Cardiac muscle cell (in vitro differentiated cells and primary cell): ENCODE measurements around the gene DNAJA1. TPM values are rescaled to one million over a fixed set of nuclear protein-coding genes. Genes with fewer than 3 reads are reported as not detected.
"Not testable (repeated sequence)": the region's sequence is repeated elsewhere in the genome, so short reads cannot be mapped to it uniquely, and the experiment has no call there.

Experiments
- DNase-seq, 2 donors: peaks; one replicate each; pipeline versions ENCODE4 v3.0.0 to v3.0.0-alpha.2; 2010 to 2017; ENCODE audit warnings: low read depth in 1 of 2, low spot score in 1 of 2
- H3K27ac ChIP-seq: fragments of 200-600 bp; sonication (generic); 2 replicates; pipeline ENCODE4 v1.5.1; 2016
- H3K27me3 ChIP-seq: fragments of 200-600 bp; sonication (generic); 2 replicates; pipeline ENCODE4 v1.6.0; 2016; ENCODE audit warnings: control low read depth
- H3K36me3 ChIP-seq: fragments of 200-600 bp; sonication (generic); 2 replicates; pipeline ENCODE4 v1.5.1; 2016; ENCODE audit warnings: control low read depth
- H3K4me1 ChIP-seq: fragments of 200-600 bp; sonication (generic); 2 replicates; pipeline ENCODE4 v1.8.1; 2017; ENCODE audit warnings: low read depth, mild to moderate bottlenecking, mixed run types
- H3K4me3 ChIP-seq: fragments of 200-600 bp; sonication (generic); 2 replicates; pipeline ENCODE4 v1.5.1; 2016; ENCODE audit warnings: mild to moderate bottlenecking
- H3K9me3 ChIP-seq: fragments of 200-600 bp; sonication (generic); 2 replicates; pipeline ENCODE4 v1.5.1; 2017; ENCODE audit warnings: low read depth, mild to moderate bottlenecking, control low read depth
- polyA plus RNA-seq: library from polyadenylated mRNA; unstranded; fragments of >200 nt; fragmentation: Nextera tagmentation; extraction: Ambion mirVana; gene quantifications from 2 replicates; pipeline ENCODE4 v1.2.1, GENCODE V29; 2016
- total RNA-seq: library from RNA; depleted of rRNA; stranded (reverse); fragments of >200 nt; gene quantifications from 2 replicates; pipeline ENCODE4 v1.2.3, GENCODE V29; 2016
- TF ChIP-seq, protein P1 (sequence below): IDR thresholded peaks from 2 replicates; pipeline ENCODE4 v1.5.1; 2012; ENCODE audit warnings: low read depth, mild to moderate bottlenecking, low read length

The DNAJA1 gene
- total and polyA plus RNA-seq, 2 experiments from 2014 or later: 96.1 to 202 TPM

DNA sequence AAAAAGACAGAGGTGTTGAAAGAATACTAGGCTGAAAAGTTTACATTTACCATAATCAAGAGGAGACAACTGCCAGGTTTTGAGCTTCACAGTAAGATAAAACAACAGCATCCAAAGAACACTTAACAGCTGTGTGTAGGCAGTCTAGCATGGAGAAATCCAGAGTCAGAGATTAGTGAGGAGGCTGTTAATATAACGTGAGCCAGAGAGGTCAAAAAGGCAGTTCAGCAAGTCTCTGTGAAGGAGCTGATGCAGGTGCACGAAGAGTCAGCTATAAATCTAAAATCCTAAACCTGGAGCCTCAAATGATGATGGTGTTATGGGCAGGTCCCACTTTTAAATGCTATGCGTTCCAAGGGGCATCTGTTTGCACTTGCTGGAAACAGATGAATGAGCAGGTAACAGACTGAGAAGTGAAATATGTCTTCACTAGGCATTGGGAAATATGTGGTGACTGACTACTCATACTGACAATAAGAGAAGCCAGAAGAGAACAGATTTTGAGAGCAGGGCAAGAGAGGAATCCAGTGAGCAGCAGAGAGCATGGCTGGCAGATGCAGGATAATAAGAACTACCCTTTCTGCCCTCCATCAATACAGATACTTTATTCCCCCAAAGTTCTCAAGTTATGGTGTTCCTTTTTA, 32.4 kb upstream of the DNAJA1 start:
- TF ChIP-seq, protein P1, sequence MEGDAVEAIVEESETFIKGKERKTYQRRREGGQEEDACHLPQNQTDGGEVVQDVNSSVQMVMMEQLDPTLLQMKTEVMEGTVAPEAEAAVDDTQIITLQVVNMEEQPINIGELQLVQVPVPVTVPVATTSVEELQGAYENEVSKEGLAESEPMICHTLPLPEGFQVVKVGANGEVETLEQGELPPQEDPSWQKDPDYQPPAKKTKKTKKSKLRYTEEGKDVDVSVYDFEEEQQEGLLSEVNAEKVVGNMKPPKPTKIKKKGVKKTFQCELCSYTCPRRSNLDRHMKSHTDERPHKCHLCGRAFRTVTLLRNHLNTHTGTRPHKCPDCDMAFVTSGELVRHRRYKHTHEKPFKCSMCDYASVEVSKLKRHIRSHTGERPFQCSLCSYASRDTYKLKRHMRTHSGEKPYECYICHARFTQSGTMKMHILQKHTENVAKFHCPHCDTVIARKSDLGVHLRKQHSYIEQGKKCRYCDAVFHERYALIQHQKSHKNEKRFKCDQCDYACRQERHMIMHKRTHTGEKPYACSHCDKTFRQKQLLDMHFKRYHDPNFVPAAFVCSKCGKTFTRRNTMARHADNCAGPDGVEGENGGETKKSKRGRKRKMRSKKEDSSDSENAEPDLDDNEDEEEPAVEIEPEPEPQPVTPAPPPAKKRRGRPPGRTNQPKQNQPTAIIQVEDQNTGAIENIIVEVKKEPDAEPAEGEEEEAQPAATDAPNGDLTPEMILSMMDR: no peak
- Histone ChIP-seq H3K36me3 (peaks cover 12% of the 10 kb centered on the region), H3K27ac (peak overlapping the region; percentile 67), H3K4me3 (no peak overlapping the region), H3K9me3 (no peaks in the 10 kb centered on the region), H3K4me1 (peaks cover 20% of the 10 kb centered on the region), H3K27me3 (no peaks in the 10 kb centered on the region)
- peak; percentile 7 to 24 for DNase-seq

DNA sequence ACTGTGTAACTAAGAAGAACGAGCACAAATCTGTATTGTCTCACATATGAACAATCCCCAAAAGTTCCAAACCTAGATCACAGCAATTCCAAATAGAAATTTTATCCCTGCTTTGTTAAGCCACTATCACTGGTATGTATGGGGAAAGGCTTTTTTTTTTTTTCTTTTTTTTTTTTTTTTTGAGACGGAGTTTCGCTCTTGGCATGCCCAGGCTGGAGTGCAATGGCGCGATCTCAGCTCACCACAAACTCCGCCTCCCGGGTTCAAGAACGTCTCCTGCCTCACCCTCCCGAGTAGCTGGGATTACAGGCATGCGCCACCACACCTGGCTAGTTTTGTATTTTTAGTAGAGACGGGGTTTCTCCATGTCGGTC, 24.4 kb upstream of the DNAJA1 start:
- Histone ChIP-seq H3K27ac (peak overlapping the region; percentile 94), H3K4me3 (peak overlapping the region; percentile 59)
- H3K9me3 ChIP-seq, H3K27me3 ChIP-seq, H3K4me1 ChIP-seq, H3K36me3 ChIP-seq: not testable (repeated sequence)
- DNase-seq: peak in 1 of 2 donors; percentile 43

DNA sequence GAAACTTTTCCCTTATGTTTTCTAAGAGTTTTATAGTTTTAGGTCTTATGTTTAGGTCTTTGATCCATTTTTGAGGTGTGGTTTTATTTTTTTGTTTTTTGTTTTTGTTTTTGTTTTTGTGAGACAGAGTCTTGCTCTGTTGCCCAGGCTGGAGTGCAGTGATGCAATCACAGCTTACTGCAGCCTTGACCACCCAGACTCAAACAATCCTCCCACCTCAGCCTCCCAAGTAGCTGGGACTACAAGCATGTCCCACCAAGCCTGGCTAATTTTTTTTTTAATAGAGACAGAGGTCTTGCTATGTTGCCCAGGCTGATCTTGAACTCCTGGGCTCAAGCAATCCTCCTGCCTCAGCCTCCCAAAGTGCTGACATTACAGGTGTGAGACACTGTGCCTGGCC, 19.7 kb upstream of the DNAJA1 start:
- DNase-seq, H3K36me3 ChIP-seq, H3K4me3 ChIP-seq, H3K4me1 ChIP-seq, H3K9me3 ChIP-seq, H3K27me3 ChIP-seq, H3K27ac ChIP-seq: not testable (repeated sequence)

DNA sequence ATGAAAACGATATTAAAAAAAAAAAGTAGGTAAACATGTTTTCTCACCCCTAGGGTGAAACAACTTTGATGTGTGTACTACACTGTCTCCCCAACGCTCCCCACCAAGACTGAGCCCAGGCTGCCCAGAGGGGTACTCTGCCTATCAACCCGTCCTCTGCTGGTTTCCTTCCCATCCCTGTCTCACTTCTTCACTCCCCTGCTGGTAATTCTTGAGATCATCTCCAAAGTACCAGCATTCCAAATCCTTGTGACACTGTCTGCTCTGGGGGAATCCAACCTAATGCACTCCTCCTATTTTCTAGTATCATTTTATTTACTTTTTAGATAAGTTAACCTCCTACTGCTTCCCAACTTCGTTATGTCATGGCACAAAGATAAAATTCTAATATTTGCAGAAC, 17.3 kb upstream of the DNAJA1 start:
- TF ChIP-seq, protein P1: no peak
- no peaks in the 10 kb centered on the region for H3K27me3 ChIP-seq
- H3K4me3 ChIP-seq: no peak overlapping the region
- no peaks in the 10 kb centered on the region for H3K4me1 ChIP-seq
- no peaks in the 10 kb centered on the region for H3K36me3 ChIP-seq
- no peaks in the 10 kb centered on the region for H3K9me3 ChIP-seq
- DNase-seq: no peak
- no peak overlapping the region for H3K27ac ChIP-seq

DNA sequence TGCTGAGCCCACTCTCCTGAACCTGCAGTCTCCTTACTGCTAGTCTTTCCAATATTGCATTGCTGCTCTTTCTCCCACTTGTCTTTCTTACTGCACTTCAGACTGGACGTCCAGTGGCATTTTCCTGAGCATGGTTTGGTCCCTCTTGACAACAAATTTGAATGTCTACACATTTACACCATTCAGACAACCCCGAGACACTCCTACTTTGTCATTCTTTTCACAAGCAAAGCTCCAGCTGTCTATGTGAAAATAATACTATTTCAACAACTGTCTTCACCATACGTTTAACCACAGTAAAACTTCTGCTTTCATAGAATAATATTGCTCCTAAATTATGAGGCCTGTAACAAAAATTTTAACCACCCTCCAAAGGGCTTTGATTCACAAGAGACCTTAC, 13.2 kb upstream of the DNAJA1 start:
- TF ChIP-seq, protein P1: no peak
- Histone ChIP-seq H3K4me3 (no peak overlapping the region), H3K27ac (no peak overlapping the region), H3K4me1 (no peaks in the 10 kb centered on the region), H3K27me3 (no peaks in the 10 kb centered on the region), H3K36me3 (no peaks in the 10 kb centered on the region), H3K9me3 (no peaks in the 10 kb centered on the region)
- DNase-seq: no peak

DNA sequence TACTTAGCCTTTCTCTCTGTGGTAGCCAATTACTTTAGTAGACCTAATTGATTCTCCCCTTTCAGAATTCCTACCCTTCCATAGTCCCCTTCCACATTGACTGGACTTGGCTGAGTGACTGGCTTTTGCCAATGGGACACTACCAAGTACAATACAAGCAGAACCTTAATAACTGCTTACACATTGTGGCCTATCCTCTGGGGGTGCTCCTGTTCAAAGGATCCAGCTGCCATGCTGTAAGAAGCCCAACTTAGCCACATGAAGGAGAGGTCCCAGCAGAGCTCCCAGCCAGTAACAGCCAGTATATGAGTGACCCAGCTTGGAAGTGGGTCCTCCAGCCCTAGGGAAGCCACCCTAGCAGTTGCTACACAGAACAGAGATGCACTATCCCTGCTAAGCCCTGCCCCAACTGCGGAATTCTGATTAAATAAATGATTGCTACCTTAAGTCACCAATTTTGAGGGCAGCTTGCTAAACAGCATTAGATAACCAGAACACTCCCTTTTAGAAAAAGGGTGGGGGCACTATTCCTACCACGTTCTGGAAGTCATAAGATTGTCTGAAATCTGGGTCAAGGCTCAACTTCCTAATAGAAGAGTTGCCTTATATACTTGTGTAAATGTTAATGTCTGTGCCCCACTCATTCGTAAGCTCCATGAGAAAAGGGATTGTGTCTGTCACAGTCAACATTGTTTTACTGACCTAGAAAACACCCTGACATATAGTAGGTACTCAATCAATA, 12.6 kb upstream of the DNAJA1 start:
- DNase-seq: no peak
- H3K4me3 ChIP-seq: no peak overlapping the region
- no peaks in the 10 kb centered on the region for H3K27me3 ChIP-seq
- no peaks in the 10 kb centered on the region for H3K9me3 ChIP-seq
- H3K27ac ChIP-seq: no peak overlapping the region
- TF ChIP-seq, protein P1: no peak
- no peaks in the 10 kb centered on the region for H3K4me1 ChIP-seq
- H3K36me3 ChIP-seq: no peaks in the 10 kb centered on the region
